Eye (tissue), 1 donor: ENCODE measurements around the gene PDE1C.
"Not testable (repeated sequence)": the region's sequence is repeated elsewhere in the genome, so short reads cannot be mapped to it uniquely, and the experiment has no call there.

Experiments
- DNase-seq: peaks from one replicate; pipeline ENCODE4 v3.0.0-alpha.2; 2015

The PDE1C gene

GRCh38 chr7:32070406-32071360 is at the start of gene PDE1C:
PDE1C (minus strand) TSS chr7:32070407.
- DNase-seq = peak; percentile 75

- peak; percentile 29 for DNase-seq
These were observed 49.6 kb upstream of the PDE1C start for GRCh38 chr7:32119790-32120196.

GRCh38 chr7:32117837-32118236 is 47.6 kb upstream of the PDE1C start:
- no peak for DNase-seq

- DNase-seq = no peak
These were observed 46.2 kb upstream of the PDE1C start for GRCh38 chr7:32116436-32116835.

GRCh38 chr7:32115831-32116230 is 45.6 kb upstream of the PDE1C start:
- DNase-seq = peak; percentile 4

- DNase-seq = no peak
These were observed 38.4 kb upstream of the PDE1C start for GRCh38 chr7:32108651-32109050.

GRCh38 chr7:32104766-32105165 is 34.6 kb upstream of the PDE1C start:
- DNase-seq = no peak

GRCh38 chr7:32103361-32103760 is 33.2 kb upstream of the PDE1C start:
- no peak for DNase-seq

GRCh38 chr7:32102432-32102873 is 32.2 kb upstream of the PDE1C start:
- DNase-seq = no peak

- DNase-seq = no peak
These were observed 30.2 kb upstream of the PDE1C start for GRCh38 chr7:32100407-32100907.

GRCh38 chr7:32094516-32094915 is 24.3 kb upstream of the PDE1C start:
- no peak for DNase-seq

- peak; percentile 1 for DNase-seq
These were observed 23.5 kb upstream of the PDE1C start for GRCh38 chr7:32093415-32094408.

- DNase-seq = no peak
These were observed 22.1 kb upstream of the PDE1C start for GRCh38 chr7:32092346-32092745.

- no peak for DNase-seq
These were observed 21.5 kb upstream of the PDE1C start for GRCh38 chr7:32091608-32092210.

- DNase-seq = no peak
These were observed 19.5 kb upstream of the PDE1C start for GRCh38 chr7:32089678-32090077.

- DNase-seq = no peak
These were observed 19.0 kb upstream of the PDE1C start for GRCh38 chr7:32089256-32089655.

GRCh38 chr7:32088451-32088881 is 18.3 kb upstream of the PDE1C start:
- peak; percentile 45 for DNase-seq

GRCh38 chr7:32079510-32079909 is 9.3 kb upstream of the PDE1C start:
- peak; percentile 8 for DNase-seq

GRCh38 chr7:32078824-32079223 is 8.6 kb upstream of the PDE1C start:
- no peak for DNase-seq

- no peak for DNase-seq
These were observed 7.6 kb upstream of the PDE1C start for GRCh38 chr7:32077806-32078205.

- not testable (repeated sequence) for DNase-seq
These were observed 6.6 kb upstream of the PDE1C start for GRCh38 chr7:32076802-32077201.

- no peak for DNase-seq
These were observed 5.4 kb upstream of the PDE1C start for GRCh38 chr7:32075612-32076011.
